ENCODE measurements around the gene CR1L.

- TF ChIP-seq CTCF (IDR thresholded peaks at IDR 0.05; ENCODE audit: insufficient read depth, low read length) = no peak
- no peak for TF ChIP-seq REST (IDR thresholded peaks at IDR 0.05; ENCODE audit: insufficient replicate concordance, low read depth)
- TF ChIP-seq POLR2AphosphoS5 (IDR thresholded peaks at IDR 0.05; ENCODE audit: low read depth) = no peak
- no peak for TF ChIP-seq GABPA (IDR thresholded peaks at IDR 0.05; ENCODE audit: low read depth)
- TF ChIP-seq SPI1 (IDR thresholded peaks at IDR 0.05; ENCODE audit: borderline replicate concordance, low read depth) = no peak
Observed at GRCh38 chr1:207670192-207670591, 25.3 kb downstream of the CR1L start.

Measured in HL-60 (cell line).